Calu3 (cell line): ENCODE results near the gene FITM1. TPM values are rescaled to one million over a fixed set of nuclear protein-coding genes. Genes with fewer than 3 reads are reported as not detected.
A peak's percentile ranks its signal among the peaks of the same experiment; 100 is the strongest.

Experiments
- BruUV-seq: library from RNA; stranded (reverse); fragments of 400-500 nt; replicated peaks from 2 replicates; lab custom pipeline; 2021; lab: Mats Ljungman, UMichigan
- CTCF ChIA-PET: fragments of 300-600 bp; sonication (Branson Sonifier 250); formaldehyde crosslinking; loops from one replicate; lab custom pipeline; 2022; ENCODE audit warnings: antibody characterized with exemption; lab: Charles Lee
- DNase-seq: peaks from one replicate; pipeline ENCODE4 v3.0.0; 2022
- H3K27ac Mint-ChIP-seq: one replicate; pipeline ENCODE4 v1.8.0; 2022; ENCODE audit warnings: mixed read lengths; ENCODE audit not compliant: unreplicated experiment
- H3K27me3 Mint-ChIP-seq: one replicate; pipeline ENCODE4 v1.8.0; 2022; ENCODE audit warnings: mixed read lengths; ENCODE audit not compliant: unreplicated experiment
- H3K36me3 Mint-ChIP-seq: one replicate; pipeline ENCODE4 v1.8.0; 2022; ENCODE audit warnings: mild to moderate bottlenecking, moderate library complexity, mixed read lengths; ENCODE audit not compliant: insufficient read depth, unreplicated experiment
- H3K4me1 Mint-ChIP-seq: one replicate; pipeline ENCODE4 v1.8.0; 2022; ENCODE audit warnings: mild to moderate bottlenecking, low read depth, mixed read lengths; ENCODE audit not compliant: unreplicated experiment
- H3K4me3 Mint-ChIP-seq: one replicate; pipeline ENCODE4 v1.8.0; 2022; ENCODE audit warnings: mild to moderate bottlenecking, low read depth, moderate library complexity, mixed read lengths; ENCODE audit not compliant: unreplicated experiment
- H3K9me3 Mint-ChIP-seq: one replicate; pipeline ENCODE4 v1.8.0; 2022; ENCODE audit warnings: low read depth, mixed read lengths; ENCODE audit not compliant: unreplicated experiment
- CTCF ChIP-seq: fragments of 200-600 bp; IDR thresholded peaks from one replicate; pipeline ENCODE4 v1.8.0; 2022; ENCODE audit warnings: antibody characterized with exemption; ENCODE audit not compliant: unreplicated experiment
- intact Hi-C: fragments of 100-400 bp; cut with micrococcal nuclease; formaldehyde crosslinking; loops from one replicate; pipeline ENCODE4 v1.10.0; 2022; ENCODE audit not compliant: unreplicated experiment
- microRNA-seq: library from miRNA; unstranded; fragments of <30 nt; microRNA quantifications from one replicate; pipeline ENCODE4 v1.2.0, GENCODE V29; 2022
- total RNA-seq: library from RNA; stranded (reverse); gene quantifications from 2 replicates; pipeline ENCODE4 v1.2.3, GENCODE V29; 2022

FITM1 gene
- total RNA-seq, 1 experiment from 2014 or later = 0.47 TPM

DNA sequence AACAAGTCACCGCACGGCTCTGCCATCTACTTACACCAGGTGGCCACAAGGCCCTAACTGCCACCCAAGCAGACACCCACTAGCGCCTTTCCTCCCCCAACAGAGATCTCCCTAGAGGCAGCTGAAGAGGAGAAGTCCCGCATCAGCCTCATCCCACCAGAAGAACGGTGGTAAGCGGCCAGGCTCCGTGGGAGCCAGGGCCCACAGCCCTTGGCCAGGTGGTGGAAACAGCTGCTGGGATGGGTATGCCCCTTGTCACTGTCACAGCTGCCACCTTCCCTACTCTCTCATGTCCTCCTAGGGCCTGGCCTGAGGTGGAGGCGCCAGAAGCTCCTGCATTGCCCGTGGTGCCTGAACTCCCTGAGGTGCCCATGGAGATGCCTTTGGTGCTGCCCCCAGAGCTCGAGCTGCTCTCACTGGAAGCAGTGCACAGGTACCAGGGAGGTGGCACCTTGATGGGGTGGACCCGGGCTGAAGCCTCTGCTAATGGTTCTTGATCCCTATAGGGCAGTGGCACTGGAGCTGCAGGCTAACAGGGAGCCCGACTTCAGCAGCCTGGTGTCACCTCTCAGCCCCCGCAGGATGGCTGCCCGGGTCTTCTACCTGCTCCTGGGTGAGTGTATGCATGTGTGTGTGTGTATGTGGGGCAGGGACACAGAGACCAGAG is 49.0 kb downstream of the FITM1 start:
- Mint-ChIP-seq H3K9me3 (no peaks in the 10 kb centered on the region), H3K27me3 (no peaks in the 10 kb centered on the region), H3K4me3 (no peak overlapping the region), H3K4me1 (no peaks in the 10 kb centered on the region), H3K36me3 (peaks cover 67% of the 10 kb centered on the region), H3K27ac (peak overlapping the region; percentile 31)
- no TSS peak for BruUV-seq
- intact Hi-C loops = no loop called here
- CTCF ChIA-PET = no interaction called here
- no peak for TF ChIP-seq CTCF
- no peak for DNase-seq

- CTCF ChIA-PET = no interaction called here
- H3K9me3 Mint-ChIP-seq = no peaks in the 10 kb centered on the region
Measured at GRCh38 chr14:24179961-24180796, 49.7 kb downstream of the FITM1 start.

DNA sequence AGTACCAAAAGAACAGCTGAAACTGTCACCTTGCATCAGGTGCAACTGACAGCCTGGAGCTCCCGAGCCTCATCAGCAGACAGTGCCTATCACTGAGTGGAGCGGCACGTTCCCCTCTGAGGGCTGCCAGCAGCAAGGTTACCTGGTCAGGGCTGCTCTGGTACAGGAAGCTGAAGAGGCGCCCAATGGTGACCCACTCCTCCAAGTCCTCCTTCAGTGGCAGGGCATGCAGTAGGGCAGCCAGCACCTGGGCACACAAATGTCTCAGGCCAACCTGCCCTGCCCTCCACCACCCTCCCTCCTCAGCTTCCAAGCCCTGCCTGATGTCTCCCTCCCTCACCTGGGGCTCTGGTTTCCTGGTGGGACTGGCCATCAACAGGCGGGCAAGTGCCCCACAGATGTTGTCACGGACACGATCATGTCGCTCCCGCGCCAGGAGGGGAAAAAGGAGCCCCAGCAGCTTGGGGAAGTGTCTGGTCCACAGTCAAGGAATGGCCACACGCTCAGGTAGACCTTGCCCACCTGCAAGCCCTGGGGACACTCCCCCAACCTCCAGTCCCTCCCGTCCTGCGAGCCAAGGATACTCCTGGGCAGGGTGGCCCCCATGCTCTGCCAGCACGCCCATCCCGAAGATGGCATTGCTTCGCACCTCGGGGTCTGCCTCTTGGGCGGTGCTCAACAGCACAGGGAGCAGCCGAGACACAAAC is 51.1 kb downstream of the FITM1 start:
- no peak overlapping the region for H3K27ac Mint-ChIP-seq
- TF ChIP-seq CTCF = no peak
- CTCF ChIA-PET = no interaction called here
- no TSS peak for BruUV-seq
- intact Hi-C loops = no loop called here
- peaks cover 72% of the 10 kb centered on the region for H3K36me3 Mint-ChIP-seq
- H3K27me3 Mint-ChIP-seq = no peaks in the 10 kb centered on the region
- H3K4me3 Mint-ChIP-seq = no peak overlapping the region
- no peak for DNase-seq
- no peaks in the 10 kb centered on the region for H3K4me1 Mint-ChIP-seq
- no peaks in the 10 kb centered on the region for H3K9me3 Mint-ChIP-seq

More at GRCh38 chr14:24179961-24180796, 49.7 kb downstream of the FITM1 start:
- DNase-seq = no peak
- no peak for TF ChIP-seq CTCF
- no peak overlapping the region for H3K4me3 Mint-ChIP-seq
- no peak overlapping the region for H3K27ac Mint-ChIP-seq
- BruUV-seq = no TSS peak
- no peaks in the 10 kb centered on the region for H3K27me3 Mint-ChIP-seq
- intact Hi-C loops = no loop called here
- peaks cover 63% of the 10 kb centered on the region for H3K36me3 Mint-ChIP-seq
- H3K4me1 Mint-ChIP-seq = no peaks in the 10 kb centered on the region

Small RNA genes within 50 kb of the gene (microRNA-seq; reads per million reads assigned to microRNA genes)
- not detected for gene MIR7703

Other genes with a start within 250 kb of the FITM1 start
- gene DHRS4, start 176.9 kb upstream of the FITM1 start, total RNA-seq = 15.7 and 19.0 TPM in 2 replicates
- 10.5 and 12.0 TPM in 2 replicates for gene DHRS4L2, start 141.7 kb upstream of the FITM1 start, total RNA-seq
- 0.33 and 0.42 TPM in 2 replicates for gene CARMIL3, start 78.7 kb upstream of the FITM1 start, total RNA-seq
- not detected in 2 replicates for gene CPNE6, start 59.1 kb upstream of the FITM1 start, total RNA-seq
- 38.0 and 43.6 TPM in 2 replicates for gene PCK2, start 36.3 kb upstream of the FITM1 start, total RNA-seq
- gene DCAF11, start 15.9 kb upstream of the FITM1 start, total RNA-seq = 58.2 and 63.4 TPM in 2 replicates
- gene NRL, start 15.7 kb upstream of the FITM1 start, total RNA-seq = 1.8 and 2.3 TPM in 2 replicates
- 259 and 289 TPM in 2 replicates for gene PSME1, start 5.5 kb downstream of the FITM1 start, total RNA-seq
- gene EMC9, start 10.9 kb downstream of the FITM1 start, total RNA-seq = 38.0 and 39.2 TPM in 2 replicates
- 288 and 359 TPM in 2 replicates for gene PSME2, start 16.0 kb downstream of the FITM1 start, total RNA-seq
- gene RNF31, start 16.8 kb downstream of the FITM1 start, total RNA-seq = 95.9 and 103 TPM in 2 replicates
- gene IRF9, start 30.6 kb downstream of the FITM1 start, total RNA-seq = 124 and 184 TPM in 2 replicates
- gene REC8, start 41.4 kb downstream of the FITM1 start, total RNA-seq = 37.5 and 42.7 TPM in 2 replicates
- 82.6 and 86.4 TPM in 2 replicates for gene IPO4, start 58.2 kb downstream of the FITM1 start, total RNA-seq
- gene TM9SF1, start 64.8 kb downstream of the FITM1 start, total RNA-seq = 68.0 and 70.9 TPM in 2 replicates
- 0.47 TPM in 1 of 2 replicates, not detected in the other for gene TSSK4, start 75.0 kb downstream of the FITM1 start, total RNA-seq
- 53.2 and 60.8 TPM in 2 replicates for gene CHMP4A, start 82.8 kb downstream of the FITM1 start, total RNA-seq
- gene MDP1, start 85.4 kb downstream of the FITM1 start, total RNA-seq = 7.4 and 8.9 TPM in 2 replicates
- 192 and 198 TPM in 2 replicates for gene NEDD8, start 101.7 kb downstream of the FITM1 start, total RNA-seq
- 61.3 and 63.4 TPM in 2 replicates for gene GMPR2, start 102.3 kb downstream of the FITM1 start, total RNA-seq
- 38.3 and 40.4 TPM in 2 replicates for gene TINF2, start 112.0 kb downstream of the FITM1 start, total RNA-seq
- gene TGM1, start 132.5 kb downstream of the FITM1 start, total RNA-seq = 4.5 and 7.5 TPM in 2 replicates
- gene RABGGTA, start 140.9 kb downstream of the FITM1 start, total RNA-seq = 35.3 and 42.2 TPM in 2 replicates
- gene DHRS1, start 169.1 kb downstream of the FITM1 start, total RNA-seq = 18.6 and 19.7 TPM in 2 replicates
- gene NOP9, start 169.2 kb downstream of the FITM1 start, total RNA-seq = 35.9 and 40.2 TPM in 2 replicates
- gene CIDEB, start 177.3 kb downstream of the FITM1 start, total RNA-seq = 0.17 TPM in 1 of 2 replicates, not detected in the other
- gene LTB4R2, start 179.5 kb downstream of the FITM1 start, total RNA-seq = 19.3 and 25.8 TPM in 2 replicates
- 13.4 and 18.7 TPM in 2 replicates for gene LTB4R, start 180.8 kb downstream of the FITM1 start, total RNA-seq
- 3.0 and 3.4 TPM in 2 replicates for gene ADCY4, start 204.4 kb downstream of the FITM1 start, total RNA-seq
- gene RIPK3, start 209.3 kb downstream of the FITM1 start, total RNA-seq = 11.0 and 12.6 TPM in 2 replicates
- 10.7 and 12.8 TPM in 2 replicates for gene NFATC4, start 237.5 kb downstream of the FITM1 start, total RNA-seq